Liver (tissue), 9 donors: ENCODE measurements around the gene TAAR1. TPM values are rescaled to one million over a fixed set of nuclear protein-coding genes. Genes with fewer than 3 reads are reported as not detected.
"Not testable (repeated sequence)": the region's sequence is repeated elsewhere in the genome, so short reads cannot be mapped to it uniquely, and the experiment has no call there.

Source experiments
- DNase-seq: peaks from one replicate; pipeline ENCODE4 v3.0.0-alpha.2; 2017; ENCODE audit warnings: low spot score
- H3K27ac ChIP-seq, 2 donors: one replicate each; pipeline ENCODE4 v1.7.0; 2013; ENCODE audit warnings: inconsistent platforms in 2 of 2, low read length in 2 of 2, control low read depth in 1 of 2, low read depth in 1 of 2, mild to moderate bottlenecking in 1 of 2
- H3K27me3 ChIP-seq, 4 donors: one replicate each; pipeline versions ENCODE4 v1.6.1 to v1.7.0; 2013; ENCODE audit warnings: low read length in 3 of 4, inconsistent platforms in 1 of 4, mild to moderate bottlenecking in 1 of 4, moderate library complexity in 1 of 4; ENCODE audit not compliant: control insufficient read depth in 4 of 4, insufficient read depth in 4 of 4
- H3K36me3 ChIP-seq, 4 donors: one replicate each; pipeline versions ENCODE4 v1.6.1 to v1.7.0; 2013; ENCODE audit warnings: low read length in 3 of 4, mild to moderate bottlenecking in 3 of 4, low read depth in 1 of 4, moderate library complexity in 1 of 4; ENCODE audit not compliant: control insufficient read depth in 4 of 4, insufficient read depth in 3 of 4
- H3K4me1 ChIP-seq, 4 donors: one replicate each; pipeline versions ENCODE4 v1.6.1 to v1.7.0; 2013; ENCODE audit warnings: low read length in 3 of 4, mild to moderate bottlenecking in 3 of 4, moderate library complexity in 1 of 4; ENCODE audit not compliant: control insufficient read depth in 4 of 4, insufficient read depth in 4 of 4
- H3K4me3 ChIP-seq, 3 donors: one replicate each; pipeline versions ENCODE4 v1.6.1 to v1.7.0; 2013; ENCODE audit warnings: low read length in 3 of 3, control low read depth in 1 of 3, low read depth in 1 of 3, mild to moderate bottlenecking in 1 of 3
- H3K9ac ChIP-seq, 2 donors: one replicate each; pipeline ENCODE4 v1.7.0; 2013; ENCODE audit warnings: low read length in 2 of 2, mild to moderate bottlenecking in 2 of 2, moderate library complexity in 2 of 2, control low read depth in 1 of 2, low read depth in 1 of 2
- H3K9me3 ChIP-seq, 4 donors: one replicate each; pipeline versions ENCODE4 v1.6.1 to v1.7.0; 2013; ENCODE audit warnings: low read length in 3 of 4; ENCODE audit not compliant: control insufficient read depth in 4 of 4
- EGR1 ChIP-seq, 2 donors: IDR thresholded peaks; 2 replicates each; pipeline ENCODE4 v1.6.1; 2016 to 2018; ENCODE audit warnings: antibody characterized with exemption in 2 of 2, low read depth in 2 of 2
- FOXA2 ChIP-seq: IDR thresholded peaks from 2 replicates; pipeline ENCODE4 v1.6.1; 2016; ENCODE audit warnings: antibody characterized with exemption
- GABPA ChIP-seq, 2 donors: IDR thresholded peaks in 1 of 2; conservative IDR thresholded peaks in 1 of 2; 2 replicates each; pipeline ENCODE4 v1.6.1; 2016; ENCODE audit warnings: antibody characterized with exemption in 2 of 2, mild to moderate bottlenecking in 1 of 2, moderate library complexity in 1 of 2
- HNF4A ChIP-seq, 2 donors: conservative IDR thresholded peaks; 2 replicates each; pipeline ENCODE4 v1.6.1; 2016; ENCODE audit warnings: antibody characterized with exemption in 2 of 2, mild to moderate bottlenecking in 2 of 2
- HNF4G ChIP-seq: IDR thresholded peaks from 2 replicates; pipeline ENCODE4 v1.6.1; 2016; ENCODE audit warnings: antibody characterized with exemption
- JUND ChIP-seq, 2 donors: IDR thresholded peaks; 2 replicates each; pipeline ENCODE4 v1.6.1; 2016; ENCODE audit warnings: antibody characterized with exemption in 2 of 2
- NR2F2 ChIP-seq: IDR thresholded peaks from 2 replicates; pipeline ENCODE4 v1.6.1; 2016; ENCODE audit warnings: antibody characterized with exemption
- RAD21 ChIP-seq, 2 donors: IDR thresholded peaks; 2 replicates each; pipeline ENCODE4 v1.6.1; 2016; ENCODE audit warnings: antibody characterized with exemption in 2 of 2, mild to moderate bottlenecking in 2 of 2
- RXRA ChIP-seq, 2 donors: IDR thresholded peaks; 2 replicates each; pipeline ENCODE4 v1.6.1; 2017 to 2018; ENCODE audit warnings: antibody characterized with exemption in 2 of 2, mild to moderate bottlenecking in 1 of 2
- SP1 ChIP-seq: IDR thresholded peaks from 2 replicates; pipeline ENCODE4 v1.6.1; 2018; ENCODE audit warnings: antibody characterized with exemption, mild to moderate bottlenecking
- TAF1 ChIP-seq: conservative IDR thresholded peaks from 2 replicates; pipeline ENCODE4 v1.6.1; 2016; ENCODE audit warnings: antibody characterized with exemption, mild to moderate bottlenecking
- WGBS: extraction: QIAGEN DNeasy Blood & Tissue Kit; methylation state at CpG from one replicate; pipeline ENCODE4 v1.1.7; 2013; 5-methylcytosine and 5-hydroxymethylcytosine counted together
- polyA plus RNA-seq, 2 donors: library from polyadenylated mRNA; stranded (reverse) in 1 of 2; unstranded in 1 of 2; fragments of 200-250 nt in 1 of 2; fragments of >200 nt in 1 of 2; fragmentation: Nextera tagmentation in 1 of 2; extraction: Ambion mirVana in 1 of 2; gene quantifications; one replicate each; pipeline versions ENCODE4 v1.2.1 to v1.2.3, GENCODE V29; 2013 to 2015
- total RNA-seq, 2 donors: library from RNA; depleted of rRNA; stranded (reverse); fragments of >200 nt; gene quantifications; one replicate each; pipeline ENCODE4 v1.2.3, GENCODE V29; 2014
- TF ChIP-seq, protein P1 (sequence below): IDR thresholded peaks from 2 replicates; pipeline ENCODE4 v1.6.1; 2016; ENCODE audit warnings: antibody characterized with exemption
- TF ChIP-seq, protein P2 (sequence below): IDR thresholded peaks from 2 replicates; pipeline ENCODE4 v1.6.1; 2016; ENCODE audit warnings: antibody characterized with exemption
- TF ChIP-seq, protein P3 (sequence below): fragments of 150-350 bp; IDR thresholded peaks from 2 replicates; pipeline ENCODE4 v1.5.1; 2017; ENCODE audit warnings: improper control_type of control experiment, low read depth, low read length; ENCODE audit not compliant: missing input control
- TF ChIP-seq, protein P4 (sequence below): IDR thresholded peaks from 2 replicates; pipeline ENCODE4 v1.6.1; 2016; ENCODE audit warnings: antibody characterized with exemption
- TF ChIP-seq, protein P5 (sequence below): IDR thresholded peaks from 2 replicates; pipeline ENCODE4 v1.6.1; 2016; ENCODE audit warnings: antibody characterized with exemption, mild to moderate bottlenecking
- donor health status: healthy.
- donor health status: healthy.
- donor health status: healthy.
- donor health status: healthy.
- donor health status: healthy.

The TAAR1 gene
- total and polyA plus RNA-seq, 4 donors: not detected

DNA sequence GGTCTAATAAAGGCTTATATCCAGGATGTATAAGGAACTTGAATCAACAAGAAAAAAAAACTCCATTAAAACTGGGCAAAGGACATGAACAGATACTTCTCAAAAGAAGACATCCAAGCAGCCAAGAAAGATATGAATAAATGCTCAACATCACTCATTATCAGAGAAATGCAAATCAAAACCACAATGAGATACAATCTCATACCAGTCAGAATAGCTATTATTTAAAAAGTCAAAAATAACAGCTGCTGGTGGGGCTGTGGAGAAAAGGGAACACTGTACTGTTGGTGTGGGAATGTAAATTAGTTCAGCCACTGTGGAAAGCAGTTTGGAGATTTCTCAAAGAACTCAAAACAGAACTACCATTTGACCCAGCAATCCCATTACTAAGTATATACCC lies 20.1 kb upstream of the TAAR1 start:
- H3K4me1 ChIP-seq, H3K27me3 ChIP-seq, DNase-seq, H3K9me3 ChIP-seq, H3K27ac ChIP-seq, H3K9ac ChIP-seq, H3K4me3 ChIP-seq: not testable (repeated sequence)
- peaks cover 0 to 24% (median 21%) of the 10 kb centered on the region in 4 donors for H3K36me3 ChIP-seq

DNA sequence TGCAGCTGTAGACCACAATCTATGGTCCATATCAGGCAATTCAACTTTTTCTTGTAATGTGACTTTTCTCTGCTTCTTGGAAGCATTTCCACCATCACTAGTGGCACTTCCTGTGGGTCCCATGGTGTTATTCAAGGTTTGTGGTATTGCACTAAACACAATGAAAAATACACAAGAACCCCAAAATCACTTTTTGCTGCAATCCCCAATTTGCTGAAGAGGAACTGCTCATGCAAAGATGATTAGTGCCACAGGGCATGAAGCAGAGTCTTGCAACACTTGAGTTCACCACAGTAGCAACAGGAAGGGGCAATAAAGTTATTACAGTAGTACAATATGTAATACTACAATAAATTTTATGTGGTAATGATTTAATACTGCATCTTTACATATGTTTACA lies 16.8 kb upstream of the TAAR1 start:
- no peak overlapping the region for H3K9ac ChIP-seq
- no peak overlapping the region for H3K4me3 ChIP-seq
- H3K36me3 ChIP-seq: peaks cover 0 to 2% (median 0%) of the 10 kb centered on the region in 4 donors
- H3K9me3 ChIP-seq: peaks cover 0 to 3% (median 0%) of the 10 kb centered on the region in 4 donors
- H3K4me1 ChIP-seq: peaks cover 0 to 7% (median 1%) of the 10 kb centered on the region in 4 donors
- DNase-seq: no peak
- no peak for TF ChIP-seq FOXA2
- no peak for TF ChIP-seq RXRA (IDR thresholded peaks at IDR 0.05)
- TF ChIP-seq, protein P1, sequence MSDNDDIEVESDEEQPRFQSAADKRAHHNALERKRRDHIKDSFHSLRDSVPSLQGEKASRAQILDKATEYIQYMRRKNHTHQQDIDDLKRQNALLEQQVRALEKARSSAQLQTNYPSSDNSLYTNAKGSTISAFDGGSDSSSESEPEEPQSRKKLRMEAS: no peak
- no peak for TF ChIP-seq SP1
- no peak for TF ChIP-seq JUND (IDR thresholded peaks at IDR 0.05)
- no peak for TF ChIP-seq TAF1
- TF ChIP-seq HNF4A (conservative IDR thresholded peaks at IDR 0.05): no peak
- TF ChIP-seq NR2F2: no peak
- TF ChIP-seq RAD21 (IDR thresholded peaks at IDR 0.05): no peak
- TF ChIP-seq, protein P2, sequence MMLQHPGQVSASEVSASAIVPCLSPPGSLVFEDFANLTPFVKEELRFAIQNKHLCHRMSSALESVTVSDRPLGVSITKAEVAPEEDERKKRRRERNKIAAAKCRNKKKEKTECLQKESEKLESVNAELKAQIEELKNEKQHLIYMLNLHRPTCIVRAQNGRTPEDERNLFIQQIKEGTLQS: no peak
- no peak for TF ChIP-seq HNF4G
- no peak for TF ChIP-seq EGR1 (IDR thresholded peaks at IDR 0.05; ENCODE audit: low read depth in 2 of 2)
- no peak for TF ChIP-seq GABPA (IDR thresholded peaks at IDR 0.05 in 1 of 2, conservative IDR thresholded peaks at IDR 0.05 in 1 of 2)
- TF ChIP-seq, protein P3, sequence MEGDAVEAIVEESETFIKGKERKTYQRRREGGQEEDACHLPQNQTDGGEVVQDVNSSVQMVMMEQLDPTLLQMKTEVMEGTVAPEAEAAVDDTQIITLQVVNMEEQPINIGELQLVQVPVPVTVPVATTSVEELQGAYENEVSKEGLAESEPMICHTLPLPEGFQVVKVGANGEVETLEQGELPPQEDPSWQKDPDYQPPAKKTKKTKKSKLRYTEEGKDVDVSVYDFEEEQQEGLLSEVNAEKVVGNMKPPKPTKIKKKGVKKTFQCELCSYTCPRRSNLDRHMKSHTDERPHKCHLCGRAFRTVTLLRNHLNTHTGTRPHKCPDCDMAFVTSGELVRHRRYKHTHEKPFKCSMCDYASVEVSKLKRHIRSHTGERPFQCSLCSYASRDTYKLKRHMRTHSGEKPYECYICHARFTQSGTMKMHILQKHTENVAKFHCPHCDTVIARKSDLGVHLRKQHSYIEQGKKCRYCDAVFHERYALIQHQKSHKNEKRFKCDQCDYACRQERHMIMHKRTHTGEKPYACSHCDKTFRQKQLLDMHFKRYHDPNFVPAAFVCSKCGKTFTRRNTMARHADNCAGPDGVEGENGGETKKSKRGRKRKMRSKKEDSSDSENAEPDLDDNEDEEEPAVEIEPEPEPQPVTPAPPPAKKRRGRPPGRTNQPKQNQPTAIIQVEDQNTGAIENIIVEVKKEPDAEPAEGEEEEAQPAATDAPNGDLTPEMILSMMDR: no peak
- TF ChIP-seq, protein P4, sequence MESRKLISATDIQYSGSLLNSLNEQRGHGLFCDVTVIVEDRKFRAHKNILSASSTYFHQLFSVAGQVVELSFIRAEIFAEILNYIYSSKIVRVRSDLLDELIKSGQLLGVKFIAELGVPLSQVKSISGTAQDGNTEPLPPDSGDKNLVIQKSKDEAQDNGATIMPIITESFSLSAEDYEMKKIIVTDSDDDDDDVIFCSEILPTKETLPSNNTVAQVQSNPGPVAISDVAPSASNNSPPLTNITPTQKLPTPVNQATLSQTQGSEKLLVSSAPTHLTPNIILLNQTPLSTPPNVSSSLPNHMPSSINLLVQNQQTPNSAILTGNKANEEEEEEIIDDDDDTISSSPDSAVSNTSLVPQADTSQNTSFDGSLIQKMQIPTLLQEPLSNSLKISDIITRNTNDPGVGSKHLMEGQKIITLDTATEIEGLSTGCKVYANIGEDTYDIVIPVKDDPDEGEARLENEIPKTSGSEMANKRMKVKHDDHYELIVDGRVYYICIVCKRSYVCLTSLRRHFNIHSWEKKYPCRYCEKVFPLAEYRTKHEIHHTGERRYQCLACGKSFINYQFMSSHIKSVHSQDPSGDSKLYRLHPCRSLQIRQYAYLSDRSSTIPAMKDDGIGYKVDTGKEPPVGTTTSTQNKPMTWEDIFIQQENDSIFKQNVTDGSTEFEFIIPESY: no peak
- no peak overlapping the region for H3K27ac ChIP-seq
- H3K27me3 ChIP-seq: no peaks in the 10 kb centered on the region

DNA sequence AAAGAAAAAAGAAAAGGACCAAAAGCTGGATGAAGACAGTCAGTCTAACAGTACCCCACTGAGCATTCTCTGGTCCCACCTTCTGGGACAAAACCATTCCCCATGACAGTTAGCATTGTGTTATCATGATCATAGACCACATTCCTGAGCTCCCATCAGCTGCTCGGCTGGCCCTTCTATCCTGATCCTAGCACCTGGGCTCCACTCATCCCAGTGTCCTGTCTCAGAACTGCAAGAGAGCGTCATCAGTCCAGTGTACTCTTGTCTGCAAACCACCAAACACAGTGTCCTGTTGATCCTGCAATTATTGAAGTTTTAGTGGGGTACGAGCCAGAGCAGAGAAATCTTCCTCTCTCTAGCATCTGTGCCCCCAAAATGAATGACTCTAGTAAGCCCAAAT lies 16.0 kb upstream of the TAAR1 start:
- 68% methylated on average over 3 of the region's 3 CpGs for WGBS
- Histone ChIP-seq H3K27me3 (no peaks in the 10 kb centered on the region), H3K4me3 (no peak overlapping the region), H3K36me3 (no peaks in the 10 kb centered on the region), H3K9ac (no peak overlapping the region), H3K4me1 (peaks cover 0 to 11% (median 6%) of the 10 kb centered on the region in 4 donors), H3K27ac (no peak overlapping the region), H3K9me3 (peaks cover 0 to 3% (median 0%) of the 10 kb centered on the region in 4 donors)
- no peak for DNase-seq
- TF ChIP-seq HNF4G: no peak
- TF ChIP-seq, protein P2: no peak
- TF ChIP-seq, protein P5, sequence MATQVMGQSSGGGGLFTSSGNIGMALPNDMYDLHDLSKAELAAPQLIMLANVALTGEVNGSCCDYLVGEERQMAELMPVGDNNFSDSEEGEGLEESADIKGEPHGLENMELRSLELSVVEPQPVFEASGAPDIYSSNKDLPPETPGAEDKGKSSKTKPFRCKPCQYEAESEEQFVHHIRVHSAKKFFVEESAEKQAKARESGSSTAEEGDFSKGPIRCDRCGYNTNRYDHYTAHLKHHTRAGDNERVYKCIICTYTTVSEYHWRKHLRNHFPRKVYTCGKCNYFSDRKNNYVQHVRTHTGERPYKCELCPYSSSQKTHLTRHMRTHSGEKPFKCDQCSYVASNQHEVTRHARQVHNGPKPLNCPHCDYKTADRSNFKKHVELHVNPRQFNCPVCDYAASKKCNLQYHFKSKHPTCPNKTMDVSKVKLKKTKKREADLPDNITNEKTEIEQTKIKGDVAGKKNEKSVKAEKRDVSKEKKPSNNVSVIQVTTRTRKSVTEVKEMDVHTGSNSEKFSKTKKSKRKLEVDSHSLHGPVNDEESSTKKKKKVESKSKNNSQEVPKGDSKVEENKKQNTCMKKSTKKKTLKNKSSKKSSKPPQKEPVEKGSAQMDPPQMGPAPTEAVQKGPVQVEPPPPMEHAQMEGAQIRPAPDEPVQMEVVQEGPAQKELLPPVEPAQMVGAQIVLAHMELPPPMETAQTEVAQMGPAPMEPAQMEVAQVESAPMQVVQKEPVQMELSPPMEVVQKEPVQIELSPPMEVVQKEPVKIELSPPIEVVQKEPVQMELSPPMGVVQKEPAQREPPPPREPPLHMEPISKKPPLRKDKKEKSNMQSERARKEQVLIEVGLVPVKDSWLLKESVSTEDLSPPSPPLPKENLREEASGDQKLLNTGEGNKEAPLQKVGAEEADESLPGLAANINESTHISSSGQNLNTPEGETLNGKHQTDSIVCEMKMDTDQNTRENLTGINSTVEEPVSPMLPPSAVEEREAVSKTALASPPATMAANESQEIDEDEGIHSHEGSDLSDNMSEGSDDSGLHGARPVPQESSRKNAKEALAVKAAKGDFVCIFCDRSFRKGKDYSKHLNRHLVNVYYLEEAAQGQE: no peak
- TF ChIP-seq, protein P4: no peak
